NAMALWA (cell line): Measurements from ENCODE around the gene ROPN1B.

Source experiments
- DNase-seq: peaks from one replicate; pipeline ENCODE4 v3.0.0-alpha.2; 2015; ENCODE audit warnings: low spot score

Gene ROPN1B

GRCh38 chr3:126031981-126032471 is 63.0 kb downstream of the ROPN1B start:
- no peak for DNase-seq
